GM21515 (cell line): ENCODE data around the gene MMAA.
A peak's percentile ranks its signal among the peaks of the same experiment; 100 is the strongest.

Source experiments
- ATAC-seq: cut with Tn5 transposase; IDR thresholded peaks from one replicate; pipeline ENCODE4 v1.9.1; 2021; ENCODE audit not compliant: unreplicated experiment

The MMAA gene

GRCh38 chr4:145703850-145704497 lies 84.8 kb downstream of the MMAA start:
- no peak for ATAC-seq

- peak; percentile 18 for ATAC-seq
Measured at GRCh38 chr4:145709336-145709735, 90.2 kb downstream of the MMAA start.
